ENCODE measurements around the gene C2CD2. TPM values are rescaled to one million over a fixed set of nuclear protein-coding genes. Genes with fewer than 3 reads are reported as not detected.

The C2CD2 gene
- total and polyA plus RNA-seq, 2 donors (not counting 3 experiments of a cell fraction or from before 2014, with no cell fraction given): 32.6 to 41.2 TPM

DNA sequence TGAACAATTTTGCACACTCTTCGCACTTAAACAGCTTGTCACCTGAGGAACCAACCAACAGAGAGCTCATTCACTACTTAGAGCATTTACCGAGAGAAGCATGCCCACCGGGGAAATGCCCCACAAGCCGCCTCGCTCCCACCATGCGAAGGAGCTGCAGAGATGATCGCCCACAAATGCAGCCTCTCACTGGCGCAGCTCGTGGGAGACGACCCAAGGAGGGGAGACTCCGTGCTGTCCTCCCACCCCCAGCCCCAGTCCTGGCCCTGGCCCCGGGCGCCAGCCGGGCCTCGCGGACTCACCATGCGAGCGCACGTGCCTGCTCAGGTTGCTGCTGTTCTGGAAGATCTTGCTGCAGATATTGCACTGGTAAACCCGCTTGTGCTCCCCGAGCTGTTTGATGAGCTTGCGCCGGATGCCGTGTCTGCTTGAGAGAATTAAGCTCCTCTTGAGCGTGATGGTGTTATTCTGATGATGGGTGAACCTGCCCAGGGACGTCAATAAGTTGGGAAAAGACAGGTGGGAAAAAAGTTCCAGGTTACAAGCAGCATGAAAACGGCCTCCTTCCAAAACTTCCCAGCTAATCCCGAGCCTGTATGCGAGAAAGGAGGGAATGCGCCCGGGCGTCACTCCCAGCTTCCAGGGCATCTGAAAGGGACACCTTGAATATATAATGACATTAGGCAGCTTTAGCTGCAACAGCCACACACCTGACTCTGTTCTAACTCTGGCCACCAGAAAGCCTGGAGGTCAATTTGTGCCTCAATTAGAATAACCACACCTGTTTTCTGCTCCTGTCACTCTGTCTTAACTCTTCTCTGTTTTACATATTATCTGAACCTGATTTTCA lies 117.4 kb downstream of the C2CD2 start:
- Histone ChIP-seq H3K27ac (ENCODE audit: insufficient read depth, low read depth, low read length) (no peak overlapping the region), H4K20me1 (replicated peaks; ENCODE audit: control insufficient read depth, extremely low read depth, insufficient read depth, low read length) (no peaks in the 10 kb centered on the region), H3K4me1 (ENCODE audit: control insufficient read depth, extremely low read depth, insufficient read depth, low read length) (no peaks in the 10 kb centered on the region), H2AFZ (ENCODE audit: low read depth, low read length) (no peak overlapping the region), H3K79me2 (ENCODE audit: control insufficient read depth, insufficient read depth, low read length) (no peaks in the 10 kb centered on the region), H3K27me3 (ENCODE audit: control insufficient read depth in 2 of 2, insufficient read depth in 2 of 2, low read length in 2 of 2) (no peaks in the 10 kb centered on the region), H3K9ac (replicated peaks; ENCODE audit: extremely low read depth, insufficient read depth, low read length) (no peak overlapping the region), H3K9me3 (replicated peaks; ENCODE audit: control insufficient read depth, insufficient read depth, low read length) (no peaks in the 10 kb centered on the region), H3K36me3 (ENCODE audit: control insufficient read depth in 2 of 2, extremely low read depth in 1 of 2, insufficient read depth in 2 of 2, low read length in 2 of 2) (peaks cover 3 to 13% of the 10 kb centered on the region in 2 experiments), H3K9me1 (replicated peaks; ENCODE audit: control insufficient read depth, extremely low read depth, insufficient read depth, low read length) (no peaks in the 10 kb centered on the region), H3K4me3 (replicated peaks in 1 of 3; ENCODE audit: insufficient read depth in 1 of 3, low read depth in 1 of 3, low read length in 3 of 3) (no peak overlapping the region), H3K4me2 (ENCODE audit: insufficient read depth, low read length) (no peak overlapping the region)
- POLR2A ChIA-PET: no interaction called here
- dilution Hi-C loops (cut with MboI; ENCODE audit: extremely low pct_ligation_motif_present, low sequenced_read_pairs) (no loop called here), intact Hi-C loops (cut with micrococcal nuclease) (no loop called here)
- no peak for FAIRE-seq
- no TSS peak for BruUV-seq (replicated peaks)
- CTCF ChIA-PET: no interaction called here
- TF ChIP-seq EZH2 (IDR thresholded peaks at IDR 0.05; ENCODE audit: borderline replicate concordance, low read depth, low read length, severe bottlenecking): no peak
- TF ChIP-seq FOS (IDR thresholded peaks at IDR 0.05; ENCODE audit: borderline replicate concordance, insufficient read depth, low read length): no peak
- TF ChIP-seq POLR2AphosphoS5 (IDR thresholded peaks at IDR 0.05; ENCODE audit: insufficient read depth, low read depth, low read length): no peak
- no peak for TF ChIP-seq JUN (IDR thresholded peaks at IDR 0.05; ENCODE audit: borderline replicate concordance, insufficient read depth, insufficient read length, low read depth)
- TF ChIP-seq MYC (IDR thresholded peaks at IDR 0.05; ENCODE audit: low read depth, low read length): no peak
- TF ChIP-seq, protein P1, sequence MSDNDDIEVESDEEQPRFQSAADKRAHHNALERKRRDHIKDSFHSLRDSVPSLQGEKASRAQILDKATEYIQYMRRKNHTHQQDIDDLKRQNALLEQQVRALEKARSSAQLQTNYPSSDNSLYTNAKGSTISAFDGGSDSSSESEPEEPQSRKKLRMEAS (IDR thresholded peaks at IDR 0.05; ENCODE audit: insufficient read depth, insufficient read length): no peak
- TF ChIP-seq GATA2 (IDR thresholded peaks at IDR 0.05; ENCODE audit: insufficient read depth, insufficient read length, low read depth, low read length): no peak
- TF ChIP-seq, protein P2, sequence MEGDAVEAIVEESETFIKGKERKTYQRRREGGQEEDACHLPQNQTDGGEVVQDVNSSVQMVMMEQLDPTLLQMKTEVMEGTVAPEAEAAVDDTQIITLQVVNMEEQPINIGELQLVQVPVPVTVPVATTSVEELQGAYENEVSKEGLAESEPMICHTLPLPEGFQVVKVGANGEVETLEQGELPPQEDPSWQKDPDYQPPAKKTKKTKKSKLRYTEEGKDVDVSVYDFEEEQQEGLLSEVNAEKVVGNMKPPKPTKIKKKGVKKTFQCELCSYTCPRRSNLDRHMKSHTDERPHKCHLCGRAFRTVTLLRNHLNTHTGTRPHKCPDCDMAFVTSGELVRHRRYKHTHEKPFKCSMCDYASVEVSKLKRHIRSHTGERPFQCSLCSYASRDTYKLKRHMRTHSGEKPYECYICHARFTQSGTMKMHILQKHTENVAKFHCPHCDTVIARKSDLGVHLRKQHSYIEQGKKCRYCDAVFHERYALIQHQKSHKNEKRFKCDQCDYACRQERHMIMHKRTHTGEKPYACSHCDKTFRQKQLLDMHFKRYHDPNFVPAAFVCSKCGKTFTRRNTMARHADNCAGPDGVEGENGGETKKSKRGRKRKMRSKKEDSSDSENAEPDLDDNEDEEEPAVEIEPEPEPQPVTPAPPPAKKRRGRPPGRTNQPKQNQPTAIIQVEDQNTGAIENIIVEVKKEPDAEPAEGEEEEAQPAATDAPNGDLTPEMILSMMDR (IDR thresholded peaks at IDR 0.05; ENCODE audit: extremely low read depth in 1 of 2, insufficient read depth in 1 of 2, low read depth in 1 of 2, low read length in 2 of 2): no peak
- no peak for TF ChIP-seq POLR2A (IDR thresholded peaks at IDR 0.05; ENCODE audit: low read depth, low read length)
- no peak for DNase-seq (ENCODE audit: low read depth, low spot score)

Data from endothelial cell of umbilical vein (primary cell).